ENCODE measurements around the gene BCL11A.

The BCL11A gene

DNA sequence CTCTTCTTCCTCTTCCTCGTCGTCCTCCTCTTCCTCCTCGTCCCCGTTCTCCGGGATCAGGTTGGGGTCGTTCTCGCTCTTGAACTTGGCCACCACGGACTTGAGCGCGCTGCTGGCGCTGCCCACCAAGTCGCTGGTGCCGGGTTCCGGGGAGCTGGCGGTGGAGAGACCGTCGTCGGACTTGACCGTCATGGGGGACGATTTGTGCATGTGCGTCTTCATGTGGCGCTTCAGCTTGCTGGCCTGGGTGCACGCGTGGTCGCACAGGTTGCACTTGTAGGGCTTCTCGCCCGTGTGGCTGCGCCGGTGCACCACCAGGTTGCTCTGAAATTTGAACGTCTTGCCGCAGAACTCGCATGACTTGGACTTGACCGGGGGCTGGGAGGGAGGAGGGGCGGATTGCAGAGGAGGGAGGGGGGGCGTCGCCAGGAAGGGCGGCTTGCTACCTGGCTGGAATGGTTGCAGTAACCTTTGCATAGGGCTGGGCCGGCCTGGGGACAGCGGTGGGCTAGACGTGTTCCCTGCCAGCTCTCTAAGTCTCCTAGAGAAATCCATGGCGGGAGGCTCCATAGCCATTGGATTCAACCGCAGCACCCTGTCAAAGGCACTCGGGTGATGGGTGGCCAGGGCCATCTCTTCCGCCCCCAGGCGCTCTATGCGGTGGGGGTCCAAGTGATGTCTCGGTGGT, 91.9 kb downstream of the BCL11A start:
- H3K9me3 ChIP-seq (ENCODE audit: control insufficient read depth, insufficient read depth, low read length) = no peaks in the 10 kb centered on the region; the same call in 1 of the 2 replicates
- no peak overlapping the region for H3K9ac ChIP-seq (ENCODE audit: low read depth, low read length)
- peaks cover 2% of the 10 kb centered on the region; the same call in 1 of the 2 replicates for H3K36me3 ChIP-seq (ENCODE audit: insufficient read depth, low read length)
- peaks cover 2% of the 10 kb centered on the region; the same call in 1 of the 2 replicates for H3K4me1 ChIP-seq (ENCODE audit: insufficient read depth, low read length)

DNA sequence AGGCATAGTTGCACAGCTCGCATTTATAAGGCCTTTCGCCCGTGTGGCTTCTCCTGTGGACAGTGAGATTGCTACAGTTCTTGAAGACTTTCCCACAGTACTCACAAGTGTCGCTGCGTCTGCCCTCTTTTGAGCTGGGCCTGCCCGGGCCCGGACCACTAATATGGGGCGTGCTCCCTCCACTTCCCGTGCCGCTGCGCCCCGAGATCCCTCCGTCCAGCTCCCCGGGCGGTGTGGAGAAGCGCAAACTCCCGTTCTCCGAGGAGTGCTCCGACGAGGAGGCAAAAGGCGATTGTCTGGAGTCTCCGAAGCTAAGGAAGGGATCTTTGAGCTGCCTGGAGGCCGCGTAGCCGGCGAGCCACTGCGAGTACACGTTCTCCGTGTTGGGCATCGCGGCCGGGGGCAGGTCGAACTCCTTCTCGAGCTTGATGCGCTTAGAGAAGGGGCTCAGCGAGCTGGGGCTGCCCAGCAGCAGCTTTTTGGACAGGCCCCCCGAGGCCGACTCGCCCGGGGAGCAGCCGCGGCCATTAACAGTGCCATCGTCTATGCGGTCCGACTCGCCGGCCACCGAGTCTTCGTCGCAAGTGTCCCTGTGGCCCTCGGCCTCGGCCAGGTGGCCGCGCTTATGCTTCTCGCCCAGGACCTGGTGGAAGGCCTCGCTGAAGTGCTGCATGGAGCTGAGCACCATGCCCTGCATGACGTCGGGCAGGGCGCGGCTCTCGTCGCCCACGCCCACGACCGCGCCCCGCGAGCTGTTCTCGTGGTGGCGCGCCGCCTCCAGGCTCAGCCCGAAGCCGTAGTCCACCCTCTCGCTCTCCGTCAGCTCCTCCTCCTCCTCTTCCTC, 92.7 kb downstream of the BCL11A start:
- no peak overlapping the region for H3K9ac ChIP-seq (ENCODE audit: low read depth, low read length)
- H3K36me3 ChIP-seq (ENCODE audit: insufficient read depth, low read length) = peaks cover 2% of the 10 kb centered on the region; the same call in 1 of the 2 replicates
- no peaks in the 10 kb centered on the region; the same call in 1 of the 2 replicates for H3K9me3 ChIP-seq (ENCODE audit: control insufficient read depth, insufficient read depth, low read length)
- H3K4me1 ChIP-seq (ENCODE audit: insufficient read depth, low read length) = no peaks in the 10 kb centered on the region

DNA sequence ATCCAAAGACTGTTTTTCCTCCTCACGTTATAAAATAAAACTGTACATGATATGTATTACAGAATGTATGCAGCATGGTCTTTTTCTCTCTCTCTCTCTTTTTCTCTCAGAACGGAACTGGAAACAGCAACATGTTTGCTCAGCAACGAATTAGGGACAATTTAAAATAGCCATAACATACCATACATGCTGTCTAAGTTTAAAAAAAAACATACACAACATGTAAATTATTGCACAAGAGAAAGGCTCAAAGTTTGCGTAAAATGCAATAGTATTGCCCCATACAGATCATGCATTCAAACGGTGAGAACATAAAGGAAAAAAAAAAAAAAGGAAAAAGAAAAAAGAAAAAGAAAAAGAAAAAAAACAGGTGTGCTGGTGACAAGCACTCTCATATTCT, 93.6 kb downstream of the BCL11A start:
- peaks cover 2% of the 10 kb centered on the region; the same call in 1 of the 2 replicates for H3K36me3 ChIP-seq (ENCODE audit: insufficient read depth, low read length)
- no peaks in the 10 kb centered on the region; the same call in 1 of the 2 replicates for H3K9me3 ChIP-seq (ENCODE audit: control insufficient read depth, insufficient read depth, low read length)
- H3K9ac ChIP-seq (ENCODE audit: low read depth, low read length) = no peak overlapping the region
- no peaks in the 10 kb centered on the region for H3K4me1 ChIP-seq (ENCODE audit: insufficient read depth, low read length)

DNA sequence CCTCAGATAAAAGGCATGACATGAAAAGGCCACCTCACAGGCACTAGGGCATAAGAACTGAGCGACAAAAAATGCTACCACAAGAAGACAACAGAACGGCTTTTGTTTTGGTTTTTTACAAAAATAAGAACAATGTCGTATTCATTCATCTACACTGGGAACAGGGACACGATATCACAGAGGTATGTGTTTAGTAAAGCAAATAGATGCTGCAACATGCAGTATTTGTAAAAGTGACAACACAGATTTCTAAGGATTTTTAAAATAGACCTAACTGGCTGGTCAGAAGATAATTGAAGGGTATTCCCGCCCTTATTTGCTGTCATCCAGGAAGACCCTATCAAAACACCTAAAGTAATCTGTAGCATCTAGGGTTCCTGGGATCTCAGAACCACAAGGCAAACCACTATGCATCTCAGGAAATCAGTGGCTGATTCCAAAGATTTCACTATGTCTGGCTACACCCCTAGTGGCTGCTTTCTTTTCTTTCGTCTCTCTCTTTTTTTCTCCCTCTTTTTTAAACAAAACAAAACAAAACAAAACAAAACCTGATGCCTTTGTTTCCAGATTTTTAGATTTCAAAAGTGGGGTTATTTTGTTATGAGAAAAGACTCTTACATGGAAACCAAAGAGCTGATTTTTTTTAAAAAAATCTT, 97.2 kb downstream of the BCL11A start:
- Histone ChIP-seq H3K9me3 (ENCODE audit: control insufficient read depth, insufficient read depth, low read length) (no peaks in the 10 kb centered on the region; the same call in 1 of the 2 replicates), H3K36me3 (ENCODE audit: insufficient read depth, low read length) (no peaks in the 10 kb centered on the region), H3K9ac (ENCODE audit: low read depth, low read length) (no peak overlapping the region), H3K4me1 (ENCODE audit: insufficient read depth, low read length) (peaks cover 24% of the 10 kb centered on the region)

DNA sequence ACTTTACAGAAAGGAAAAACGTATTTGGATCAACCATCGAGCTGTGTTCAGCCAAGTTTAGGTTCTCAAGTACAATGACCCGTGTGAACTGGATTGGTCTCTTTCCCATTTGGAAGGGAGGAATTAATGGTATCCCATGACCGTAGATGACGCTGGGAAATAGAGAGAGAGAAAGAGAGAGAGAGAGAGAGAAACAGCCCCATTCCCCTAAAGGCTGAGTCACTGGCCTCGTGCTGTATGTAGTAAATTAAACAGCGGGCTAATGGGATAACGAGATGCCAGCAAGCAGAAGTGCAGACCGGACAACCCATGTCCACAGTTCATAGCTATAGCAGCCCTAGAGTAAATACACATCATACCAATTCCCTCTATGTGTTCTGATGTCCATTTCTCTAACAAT, 99.6 kb downstream of the BCL11A start:
- no peaks in the 10 kb centered on the region for H3K36me3 ChIP-seq (ENCODE audit: insufficient read depth, low read length)
- no peaks in the 10 kb centered on the region; the same call in 1 of the 2 replicates for H3K9me3 ChIP-seq (ENCODE audit: control insufficient read depth, insufficient read depth, low read length)
- no peak overlapping the region for H3K9ac ChIP-seq (ENCODE audit: low read depth, low read length)
- peaks cover 24% of the 10 kb centered on the region for H3K4me1 ChIP-seq (ENCODE audit: insufficient read depth, low read length)

DNA sequence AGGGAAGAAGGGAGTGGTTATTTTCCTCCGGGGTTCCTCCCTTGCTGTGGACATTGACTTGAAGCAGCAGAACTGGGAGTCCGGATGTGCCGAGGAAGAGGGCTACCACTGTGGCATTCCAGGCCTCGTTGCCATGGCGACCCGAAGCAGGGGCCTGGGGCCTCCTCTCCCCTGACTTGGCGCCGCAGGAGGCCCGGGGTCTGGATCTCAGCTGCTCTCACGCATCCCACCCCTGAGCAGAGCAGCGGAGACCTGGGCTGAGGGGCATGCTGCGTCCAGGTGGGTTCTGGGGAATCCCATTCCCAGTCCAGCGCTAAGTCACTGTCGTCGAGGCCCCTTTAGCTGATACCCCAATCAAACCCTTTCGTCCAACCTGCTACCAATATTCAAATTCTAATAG, 100.2 kb downstream of the BCL11A start:
- H3K4me1 ChIP-seq (ENCODE audit: insufficient read depth, low read length) = peaks cover 24% of the 10 kb centered on the region
- H3K9me3 ChIP-seq (ENCODE audit: control insufficient read depth, insufficient read depth, low read length) = no peaks in the 10 kb centered on the region; the same call in 1 of the 2 replicates
- no peaks in the 10 kb centered on the region for H3K36me3 ChIP-seq (ENCODE audit: insufficient read depth, low read length)
- no peak overlapping the region for H3K9ac ChIP-seq (ENCODE audit: low read depth, low read length)

DNA sequence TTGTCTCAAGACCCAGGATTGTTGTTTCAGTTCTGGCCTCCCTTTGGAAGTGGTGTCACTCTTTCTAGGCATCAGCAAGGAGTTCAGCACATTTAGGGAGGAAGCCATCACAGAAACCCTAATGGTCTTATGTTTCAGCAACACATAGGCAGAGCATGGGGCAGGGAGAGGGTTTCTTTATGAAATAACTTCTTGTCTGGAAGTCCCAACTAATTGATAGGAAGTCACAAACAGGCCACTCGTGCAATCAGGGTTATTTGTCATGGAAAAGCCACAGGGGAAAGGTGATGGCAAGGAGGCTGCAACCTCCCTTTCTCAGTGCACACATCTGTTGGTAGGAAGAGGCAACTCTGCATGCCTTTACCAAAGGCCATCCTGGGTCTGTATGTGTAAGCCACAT, 103.0 kb downstream of the BCL11A start:
- H3K9me3 ChIP-seq (ENCODE audit: control insufficient read depth, insufficient read depth, low read length) = no peaks in the 10 kb centered on the region
- H3K9ac ChIP-seq (ENCODE audit: low read depth, low read length) = no peak overlapping the region
- peaks cover 31% of the 10 kb centered on the region for H3K4me1 ChIP-seq (ENCODE audit: insufficient read depth, low read length)
- H3K36me3 ChIP-seq (ENCODE audit: insufficient read depth, low read length) = no peaks in the 10 kb centered on the region

DNA sequence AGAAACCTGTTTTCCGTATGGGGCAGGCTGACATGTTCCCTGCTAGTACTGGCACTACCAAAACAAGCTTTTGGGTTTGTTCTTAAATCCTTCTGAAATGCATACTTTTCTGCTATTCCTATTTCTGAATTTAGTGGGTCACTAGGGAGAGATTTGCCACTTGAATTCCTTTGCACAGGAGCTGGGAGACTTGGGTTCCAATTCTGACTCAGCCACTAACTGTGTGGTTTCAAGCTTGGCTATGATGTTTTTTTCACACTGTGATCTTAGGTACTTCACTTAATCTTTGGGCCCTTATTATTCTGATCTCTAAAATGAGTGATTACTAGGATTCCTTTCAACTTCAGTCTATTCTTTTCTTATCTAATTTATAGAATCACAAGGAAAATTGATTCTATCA, 105.5 kb downstream of the BCL11A start:
- Histone ChIP-seq H3K9me3 (ENCODE audit: control insufficient read depth, insufficient read depth, low read length) (no peaks in the 10 kb centered on the region), H3K4me1 (ENCODE audit: insufficient read depth, low read length) (peaks cover 19% of the 10 kb centered on the region), H3K9ac (ENCODE audit: low read depth, low read length) (no peak overlapping the region), H3K36me3 (ENCODE audit: insufficient read depth, low read length) (no peaks in the 10 kb centered on the region)

DNA sequence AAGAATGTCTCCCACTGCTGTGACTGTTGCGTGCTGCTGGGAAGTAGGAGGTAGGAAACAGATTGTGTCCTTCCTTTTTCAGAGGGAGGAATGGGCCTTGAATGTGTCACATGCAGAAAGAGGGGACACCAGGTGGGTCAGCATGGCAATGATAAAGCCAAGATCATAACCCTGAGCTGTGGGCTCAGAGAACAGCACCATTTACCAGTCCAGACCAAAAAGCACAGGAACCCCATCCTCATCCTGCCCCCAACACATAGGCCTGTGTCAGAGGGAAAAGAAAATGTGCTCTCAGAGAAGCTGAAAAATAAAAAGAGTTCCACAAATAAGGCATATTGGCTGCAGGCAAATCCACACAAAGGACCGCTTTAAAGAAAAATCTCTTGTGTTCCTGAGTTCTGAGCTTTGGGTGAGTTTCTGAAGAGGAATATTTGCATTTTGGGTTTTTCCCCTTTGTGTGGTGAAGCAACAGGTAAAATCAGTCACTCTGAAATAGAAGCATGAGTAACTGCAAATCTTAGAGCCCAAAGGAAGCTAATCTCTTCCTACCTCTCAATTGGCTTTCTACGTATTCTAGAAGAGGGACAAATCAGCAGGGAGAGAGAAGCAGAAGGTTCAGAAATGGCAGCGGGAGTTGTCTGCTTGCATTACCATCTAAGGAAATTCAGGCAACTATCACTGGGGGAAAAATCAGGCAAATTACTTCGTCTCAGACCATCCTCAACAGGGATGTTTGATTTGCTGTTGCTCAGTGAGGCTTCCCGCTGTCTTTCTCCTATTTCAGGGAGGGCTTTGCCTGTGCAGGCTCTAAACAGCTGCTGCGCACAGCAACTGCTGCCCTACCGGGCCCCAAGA, 106.8 kb downstream of the BCL11A start:
- no peak overlapping the region for H3K9ac ChIP-seq (ENCODE audit: low read depth, low read length)
- H3K36me3 ChIP-seq (ENCODE audit: insufficient read depth, low read length) = no peaks in the 10 kb centered on the region
- no peaks in the 10 kb centered on the region for H3K9me3 ChIP-seq (ENCODE audit: control insufficient read depth, insufficient read depth, low read length)
- peaks cover 12% of the 10 kb centered on the region for H3K4me1 ChIP-seq (ENCODE audit: insufficient read depth, low read length)

DNA sequence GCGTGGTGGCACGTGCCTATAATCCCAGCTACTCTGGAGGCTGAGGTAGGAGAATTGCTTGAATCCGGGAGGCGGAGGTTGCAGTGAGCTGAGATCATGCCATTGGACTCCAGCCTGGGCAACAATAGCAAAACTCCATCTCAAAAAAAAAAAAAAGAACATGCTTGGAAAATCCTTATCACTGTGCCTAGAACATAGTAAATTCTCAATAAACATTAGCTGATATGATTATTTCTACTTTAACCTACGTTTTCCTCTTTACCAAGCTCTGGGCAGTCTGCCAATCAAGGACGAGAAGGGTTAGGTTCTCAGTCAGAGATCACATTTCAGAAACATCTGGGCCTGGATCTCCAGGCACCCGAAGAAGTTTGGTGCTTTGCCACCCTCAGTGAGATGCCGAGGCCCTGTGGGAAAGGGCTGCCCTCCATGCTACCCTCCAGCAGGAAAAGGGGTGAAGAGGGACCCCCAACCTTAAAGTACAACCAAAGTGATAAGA, 107.7 kb downstream of the BCL11A start:
- Histone ChIP-seq H3K9me3 (ENCODE audit: control insufficient read depth, insufficient read depth, low read length) (no peaks in the 10 kb centered on the region), H3K9ac (ENCODE audit: low read depth, low read length) (no peak overlapping the region), H3K4me1 (ENCODE audit: insufficient read depth, low read length) (peaks cover 12% of the 10 kb centered on the region), H3K36me3 (ENCODE audit: insufficient read depth, low read length) (no peaks in the 10 kb centered on the region)

DNA sequence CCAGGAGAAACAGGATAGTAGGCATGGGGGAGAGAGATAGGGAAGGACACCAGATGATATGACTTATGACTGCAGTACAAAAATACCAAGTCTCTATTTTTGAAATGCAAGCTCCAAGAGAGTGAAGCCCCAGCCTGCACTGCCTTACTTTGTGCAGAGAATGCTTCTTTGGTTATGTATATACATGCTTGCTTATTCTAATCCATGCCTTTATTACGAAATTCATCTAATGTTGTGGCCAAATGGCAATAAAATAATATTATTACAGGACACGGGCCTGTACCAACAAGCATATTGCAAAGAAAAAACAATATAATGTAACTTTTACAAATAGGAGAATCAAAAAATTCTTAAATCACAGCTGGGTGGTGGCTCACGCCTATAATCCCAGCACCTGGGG, 110.8 kb downstream of the BCL11A start:
- Histone ChIP-seq H3K9ac (ENCODE audit: low read depth, low read length) (no peak overlapping the region), H3K36me3 (ENCODE audit: insufficient read depth, low read length) (no peaks in the 10 kb centered on the region), H3K9me3 (ENCODE audit: control insufficient read depth, insufficient read depth, low read length) (no peaks in the 10 kb centered on the region), H3K4me1 (ENCODE audit: insufficient read depth, low read length) (peaks cover 25% of the 10 kb centered on the region)

DNA sequence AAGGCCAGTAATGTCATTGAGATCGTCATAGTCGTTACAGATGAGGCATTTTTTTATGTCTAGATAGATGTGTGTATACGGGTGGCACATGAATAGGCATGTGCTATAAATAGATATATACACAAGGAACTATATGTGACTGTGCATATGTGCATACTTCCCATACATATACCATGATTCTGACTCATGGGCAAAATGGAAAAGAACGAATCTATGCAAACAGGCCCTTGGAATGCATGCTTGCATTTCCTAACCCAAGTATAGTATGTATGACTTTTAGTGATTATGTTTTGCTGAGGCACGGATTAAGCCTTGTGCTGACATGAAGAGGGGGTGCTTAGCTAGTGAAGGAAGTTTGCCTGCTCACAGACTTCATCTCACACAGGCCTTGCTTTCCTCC, 111.7 kb downstream of the BCL11A start:
- H3K9me3 ChIP-seq (ENCODE audit: control insufficient read depth, insufficient read depth, low read length) = no peaks in the 10 kb centered on the region
- H3K4me1 ChIP-seq (ENCODE audit: insufficient read depth, low read length) = peaks cover 29% of the 10 kb centered on the region
- H3K9ac ChIP-seq (ENCODE audit: low read depth, low read length) = no peak overlapping the region
- H3K36me3 ChIP-seq (ENCODE audit: insufficient read depth, low read length) = no peaks in the 10 kb centered on the region

DNA sequence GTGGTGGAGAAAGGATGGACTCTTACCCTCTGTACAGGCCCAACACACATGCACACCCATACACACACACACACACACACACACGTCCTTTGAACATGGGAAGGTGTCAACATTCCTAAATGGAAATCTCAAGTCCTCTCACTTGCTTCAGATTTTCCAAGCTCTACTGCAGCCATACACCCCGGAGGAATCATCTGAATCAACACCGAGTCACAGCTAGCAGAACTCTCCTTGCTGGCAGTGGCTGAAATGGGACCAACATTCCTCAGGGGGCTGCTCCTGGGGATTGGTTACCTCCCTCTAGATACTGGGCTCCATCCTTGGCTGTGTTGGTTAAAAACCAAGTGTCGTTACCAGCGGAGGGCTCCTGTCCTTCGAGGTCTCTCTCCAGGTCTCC, 112.7 kb downstream of the BCL11A start:
- no peaks in the 10 kb centered on the region for H3K36me3 ChIP-seq (ENCODE audit: insufficient read depth, low read length)
- peaks cover 24% of the 10 kb centered on the region for H3K4me1 ChIP-seq (ENCODE audit: insufficient read depth, low read length)
- no peaks in the 10 kb centered on the region for H3K9me3 ChIP-seq (ENCODE audit: control insufficient read depth, insufficient read depth, low read length)
- no peak overlapping the region for H3K9ac ChIP-seq (ENCODE audit: low read depth, low read length)
